HepG2 (cell line): ENCODE measurements around the gene EIF3L. TPM values are rescaled to one million over a fixed set of nuclear protein-coding genes. Genes with fewer than 3 reads are reported as not detected.
A peak's percentile ranks its signal among the peaks of the same experiment; 100 is the strongest.

Experiments used
- PAWR ChIP-seq: sonication (generic); formaldehyde crosslinking; IDR thresholded peaks from 2 replicates; pipeline ENCODE4 v1.4.0; 2020; ENCODE audit warnings: missing genetic modification reagents, mild to moderate bottlenecking, borderline replicate concordance
- TARDBP ChIP-seq: sonication (generic); formaldehyde crosslinking; IDR thresholded peaks from 2 replicates; pipeline ENCODE4 v1.8.0; 2022; ENCODE audit warnings: mild to moderate bottlenecking, missing genetic modification reagents
- YEATS4 ChIP-seq: sonication (generic); formaldehyde crosslinking; IDR thresholded peaks from 2 replicates; pipeline ENCODE4 v1.4.0; 2020; ENCODE audit warnings: missing genetic modification reagents, borderline replicate concordance
- ZBTB38 ChIP-seq: sonication (generic); formaldehyde crosslinking; IDR thresholded peaks from 2 replicates; pipeline ENCODE4 v1.5.1; 2020; ENCODE audit warnings: mild to moderate bottlenecking, missing genetic modification reagents
- ZKSCAN1 ChIP-seq: fragments of 150-350 bp; IDR thresholded peaks from 2 replicates; pipeline ENCODE4 v1.6.1; 2014; ENCODE audit warnings: low read length
- ZNF3 ChIP-seq: IDR thresholded peaks from 2 replicates; pipeline ENCODE4 v1.7.0; 2017; ENCODE audit warnings: inconsistent platforms
- ZNF331 ChIP-seq: sonication (generic); formaldehyde crosslinking; IDR thresholded peaks from 2 replicates; pipeline ENCODE4 v1.4.0; 2020; ENCODE audit warnings: missing genetic modification reagents
- ZNF550 ChIP-seq: sonication (generic); formaldehyde crosslinking; IDR thresholded peaks from 2 replicates; pipeline ENCODE4 v1.4.0; 2020; ENCODE audit warnings: mild to moderate bottlenecking, missing genetic modification reagents, borderline replicate concordance
- ZNF749 ChIP-seq: sonication (generic); formaldehyde crosslinking; IDR thresholded peaks from 2 replicates; pipeline ENCODE4 v1.8.0; 2022; ENCODE audit warnings: mild to moderate bottlenecking, missing genetic modification reagents, moderate library complexity, borderline replicate concordance
- polyA plus RNA-seq, 8 experiments: library from polyadenylated mRNA; depleted of rRNA in 3 of 8; stranded (reverse) in 7 of 8; unstranded in 1 of 8; fragments of >200 nt; fragmentation: Illumina TruSeq in 4 of 8; extraction: Trizol in 4 of 8; gene quantifications; 2 replicates each; pipeline versions ENCODE4 v1.2.1 to v1.2.3, GENCODE V29; 2011 to 2016; ENCODE audit warnings: low read depth in 4 of 8, missing spikeins in 1 of 8, mixed read lengths in 1 of 8; ENCODE audit not compliant: insufficient read depth in 1 of 8
- total RNA-seq, 5 experiments: library from RNA; depleted of rRNA; stranded (reverse); fragments of >200 nt; fragmentation: Illumina TruSeq; extraction: Trizol; gene quantifications; 2 replicates each; pipeline ENCODE4 v1.2.3, GENCODE V29; 2016; ENCODE audit warnings: low read depth in 1 of 5
- TF ChIP-seq, protein P1 (sequence below): sonication (generic); formaldehyde crosslinking; IDR thresholded peaks from 2 replicates; pipeline ENCODE4 v1.8.1; 2023; ENCODE audit warnings: mild to moderate bottlenecking, inconsistent platforms, moderate library complexity, missing genetic modification reagents, borderline replicate concordance
- TF ChIP-seq, protein P2 (sequence below): fragments of 450-650 bp; IDR thresholded peaks from 2 replicates; pipeline ENCODE4 v1.6.1; 2017; ENCODE audit warnings: mild to moderate bottlenecking
- TF ChIP-seq, protein P3 (sequence below): sonication (generic); formaldehyde crosslinking; IDR thresholded peaks from 2 replicates; pipeline ENCODE4 v1.8.0; 2022; ENCODE audit warnings: missing genetic modification reagents, mild to moderate bottlenecking, moderate library complexity, borderline replicate concordance
- TF ChIP-seq, protein P4 (sequence below): sonication (generic); formaldehyde crosslinking; IDR thresholded peaks from 2 replicates; pipeline ENCODE4 v1.4.0; 2020; ENCODE audit warnings: mild to moderate bottlenecking, missing genetic modification reagents
- TF ChIP-seq, protein P5 (sequence below): sonication (generic); formaldehyde crosslinking; IDR thresholded peaks from 2 replicates; pipeline ENCODE4 v1.5.0; 2020; ENCODE audit warnings: mild to moderate bottlenecking, missing genetic modification reagents, borderline replicate concordance
- TF ChIP-seq, protein P6 (sequence below): sonication (generic); formaldehyde crosslinking; conservative IDR thresholded peaks from 2 replicates; pipeline ENCODE4 v1.8.0; 2022; ENCODE audit warnings: low read depth, missing genetic modification reagents

Gene EIF3L
- total and polyA plus RNA-seq, 2 of the 13 experiments (the other 11 are each of a cell fraction or from before 2014, with no cell fraction given): 514 to 793 TPM

DNA sequence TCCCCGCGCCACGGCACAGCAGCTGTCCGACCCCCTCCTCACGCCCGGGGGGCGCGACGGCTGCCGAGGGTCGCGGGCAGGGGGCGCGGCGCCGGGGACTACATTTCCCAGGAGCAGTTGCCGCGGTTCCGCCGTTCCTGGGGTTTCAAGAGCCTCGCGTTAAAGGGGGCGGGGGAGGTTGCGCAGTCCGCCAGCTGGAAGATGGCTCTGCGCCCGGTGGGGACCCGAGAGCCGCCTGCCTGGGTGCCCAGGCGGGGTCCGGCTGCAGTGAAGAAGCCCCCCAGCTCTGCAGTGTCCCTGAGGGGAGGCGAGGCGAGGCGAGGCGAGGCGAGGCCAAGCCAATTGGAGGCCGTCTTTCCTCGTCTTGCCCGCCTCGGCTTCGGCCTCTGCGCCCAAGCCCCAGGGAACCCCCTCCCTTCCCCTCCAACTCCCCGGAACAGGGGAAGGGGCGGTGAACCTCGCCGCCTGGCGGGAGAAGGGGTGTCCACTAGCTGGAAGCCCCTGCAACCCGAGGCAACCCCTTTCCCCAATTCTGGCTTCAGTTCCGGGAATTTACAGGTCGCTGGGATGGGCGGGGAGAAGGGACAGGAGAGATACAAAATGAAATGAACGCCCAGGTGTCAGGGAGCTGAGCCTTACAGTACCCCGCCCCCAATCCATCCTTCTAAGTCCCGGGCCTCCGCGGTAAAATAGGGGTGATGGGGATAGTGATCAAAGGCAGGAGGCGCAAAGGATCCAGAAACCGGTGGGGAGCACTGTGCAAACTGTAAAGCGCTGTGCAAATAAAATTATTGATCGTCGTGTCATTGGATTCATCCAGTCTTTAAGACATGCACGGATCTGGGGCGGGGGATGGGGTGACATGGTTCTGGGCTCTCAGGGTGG lies 46.7 kb upstream of the EIF3L start (continued):
- TF ChIP-seq, protein P1, sequence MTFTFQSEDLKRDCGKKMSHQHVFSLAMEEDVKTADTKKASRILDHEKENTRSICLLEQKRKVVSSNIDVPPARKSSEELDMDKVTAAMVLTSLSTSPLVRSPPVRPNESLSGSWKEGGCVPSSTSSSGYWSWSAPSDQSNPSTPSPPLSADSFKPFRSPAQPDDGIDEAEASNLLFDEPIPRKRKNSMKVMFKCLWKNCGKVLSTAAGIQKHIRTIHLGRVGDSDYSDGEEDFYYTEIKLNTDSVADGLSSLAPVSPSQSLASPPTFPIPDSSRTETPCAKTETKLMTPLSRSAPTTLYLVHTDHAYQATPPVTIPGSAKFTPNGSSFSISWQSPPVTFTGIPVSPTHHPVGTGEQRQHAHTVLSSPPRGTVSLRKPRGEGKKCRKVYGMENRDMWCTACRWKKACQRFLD (CRISPR knock-in tag): no peak
- TF ChIP-seq, protein P2, sequence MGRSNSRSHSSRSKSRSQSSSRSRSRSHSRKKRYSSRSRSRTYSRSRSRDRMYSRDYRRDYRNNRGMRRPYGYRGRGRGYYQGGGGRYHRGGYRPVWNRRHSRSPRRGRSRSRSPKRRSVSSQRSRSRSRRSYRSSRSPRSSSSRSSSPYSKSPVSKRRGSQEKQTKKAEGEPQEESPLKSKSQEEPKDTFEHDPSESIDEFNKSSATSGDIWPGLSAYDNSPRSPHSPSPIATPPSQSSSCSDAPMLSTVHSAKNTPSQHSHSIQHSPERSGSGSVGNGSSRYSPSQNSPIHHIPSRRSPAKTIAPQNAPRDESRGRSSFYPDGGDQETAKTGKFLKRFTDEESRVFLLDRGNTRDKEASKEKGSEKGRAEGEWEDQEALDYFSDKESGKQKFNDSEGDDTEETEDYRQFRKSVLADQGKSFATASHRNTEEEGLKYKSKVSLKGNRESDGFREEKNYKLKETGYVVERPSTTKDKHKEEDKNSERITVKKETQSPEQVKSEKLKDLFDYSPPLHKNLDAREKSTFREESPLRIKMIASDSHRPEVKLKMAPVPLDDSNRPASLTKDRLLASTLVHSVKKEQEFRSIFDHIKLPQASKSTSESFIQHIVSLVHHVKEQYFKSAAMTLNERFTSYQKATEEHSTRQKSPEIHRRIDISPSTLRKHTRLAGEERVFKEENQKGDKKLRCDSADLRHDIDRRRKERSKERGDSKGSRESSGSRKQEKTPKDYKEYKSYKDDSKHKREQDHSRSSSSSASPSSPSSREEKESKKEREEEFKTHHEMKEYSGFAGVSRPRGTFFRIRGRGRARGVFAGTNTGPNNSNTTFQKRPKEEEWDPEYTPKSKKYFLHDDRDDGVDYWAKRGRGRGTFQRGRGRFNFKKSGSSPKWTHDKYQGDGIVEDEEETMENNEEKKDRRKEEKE: no peak
- TF ChIP-seq YEATS4 (CRISPR knock-in tag) (peak; percentile 65; the same call in 1 of the 2 replicates), ZKSCAN1 (no peak), ZBTB38 (CRISPR knock-in tag) (no peak; the same call in 1 of the 2 replicates), ZNF550 (no peak), PAWR (CRISPR knock-in tag) (no peak), ZNF3 (CRISPR knock-in tag) (no peak), ZNF331 (CRISPR knock-in tag) (no peak), TARDBP (CRISPR knock-in tag) (0 out of 2 replicates have a peak, but pooled peaks have one; percentile 57), ZNF749 (CRISPR knock-in tag) (no peak)
- TF ChIP-seq, protein P3, sequence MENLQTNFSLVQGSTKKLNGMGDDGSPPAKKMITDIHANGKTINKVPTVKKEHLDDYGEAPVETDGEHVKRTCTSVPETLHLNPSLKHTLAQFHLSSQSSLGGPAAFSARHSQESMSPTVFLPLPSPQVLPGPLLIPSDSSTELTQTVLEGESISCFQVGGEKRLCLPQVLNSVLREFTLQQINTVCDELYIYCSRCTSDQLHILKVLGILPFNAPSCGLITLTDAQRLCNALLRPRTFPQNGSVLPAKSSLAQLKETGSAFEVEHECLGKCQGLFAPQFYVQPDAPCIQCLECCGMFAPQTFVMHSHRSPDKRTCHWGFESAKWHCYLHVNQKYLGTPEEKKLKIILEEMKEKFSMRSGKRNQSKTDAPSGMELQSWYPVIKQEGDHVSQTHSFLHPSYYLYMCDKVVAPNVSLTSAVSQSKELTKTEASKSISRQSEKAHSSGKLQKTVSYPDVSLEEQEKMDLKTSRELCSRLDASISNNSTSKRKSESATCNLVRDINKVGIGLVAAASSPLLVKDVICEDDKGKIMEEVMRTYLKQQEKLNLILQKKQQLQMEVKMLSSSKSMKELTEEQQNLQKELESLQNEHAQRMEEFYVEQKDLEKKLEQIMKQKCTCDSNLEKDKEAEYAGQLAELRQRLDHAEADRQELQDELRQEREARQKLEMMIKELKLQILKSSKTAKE (CRISPR knock-in tag): peak; percentile 60; the same call in 1 of the 2 replicates
- TF ChIP-seq, protein P4, sequence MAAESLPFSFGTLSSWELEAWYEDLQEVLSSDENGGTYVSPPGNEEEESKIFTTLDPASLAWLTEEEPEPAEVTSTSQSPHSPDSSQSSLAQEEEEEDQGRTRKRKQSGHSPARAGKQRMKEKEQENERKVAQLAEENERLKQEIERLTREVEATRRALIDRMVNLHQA: no peak
- TF ChIP-seq, protein P5, sequence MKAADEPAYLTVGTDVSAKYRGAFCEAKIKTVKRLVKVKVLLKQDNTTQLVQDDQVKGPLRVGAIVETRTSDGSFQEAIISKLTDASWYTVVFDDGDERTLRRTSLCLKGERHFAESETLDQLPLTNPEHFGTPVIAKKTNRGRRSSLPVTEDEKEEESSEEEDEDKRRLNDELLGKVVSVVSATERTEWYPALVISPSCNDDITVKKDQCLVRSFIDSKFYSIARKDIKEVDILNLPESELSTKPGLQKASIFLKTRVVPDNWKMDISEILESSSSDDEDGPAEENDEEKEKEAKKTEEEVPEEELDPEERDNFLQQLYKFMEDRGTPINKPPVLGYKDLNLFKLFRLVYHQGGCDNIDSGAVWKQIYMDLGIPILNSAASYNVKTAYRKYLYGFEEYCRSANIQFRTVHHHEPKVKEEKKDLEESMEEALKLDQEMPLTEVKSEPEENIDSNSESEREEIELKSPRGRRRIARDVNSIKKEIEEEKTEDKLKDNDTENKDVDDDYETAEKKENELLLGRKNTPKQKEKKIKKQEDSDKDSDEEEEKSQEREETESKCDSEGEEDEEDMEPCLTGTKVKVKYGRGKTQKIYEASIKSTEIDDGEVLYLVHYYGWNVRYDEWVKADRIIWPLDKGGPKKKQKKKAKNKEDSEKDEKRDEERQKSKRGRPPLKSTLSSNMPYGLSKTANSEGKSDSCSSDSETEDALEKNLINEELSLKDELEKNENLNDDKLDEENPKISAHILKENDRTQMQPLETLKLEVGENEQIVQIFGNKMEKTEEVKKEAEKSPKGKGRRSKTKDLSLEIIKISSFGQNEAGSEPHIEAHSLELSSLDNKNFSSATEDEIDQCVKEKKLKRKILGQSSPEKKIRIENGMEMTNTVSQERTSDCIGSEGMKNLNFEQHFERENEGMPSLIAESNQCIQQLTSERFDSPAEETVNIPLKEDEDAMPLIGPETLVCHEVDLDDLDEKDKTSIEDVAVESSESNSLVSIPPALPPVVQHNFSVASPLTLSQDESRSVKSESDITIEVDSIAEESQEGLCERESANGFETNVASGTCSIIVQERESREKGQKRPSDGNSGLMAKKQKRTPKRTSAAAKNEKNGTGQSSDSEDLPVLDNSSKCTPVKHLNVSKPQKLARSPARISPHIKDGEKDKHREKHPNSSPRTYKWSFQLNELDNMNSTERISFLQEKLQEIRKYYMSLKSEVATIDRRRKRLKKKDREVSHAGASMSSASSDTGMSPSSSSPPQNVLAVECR: peak; percentile 77
- TF ChIP-seq, protein P6, sequence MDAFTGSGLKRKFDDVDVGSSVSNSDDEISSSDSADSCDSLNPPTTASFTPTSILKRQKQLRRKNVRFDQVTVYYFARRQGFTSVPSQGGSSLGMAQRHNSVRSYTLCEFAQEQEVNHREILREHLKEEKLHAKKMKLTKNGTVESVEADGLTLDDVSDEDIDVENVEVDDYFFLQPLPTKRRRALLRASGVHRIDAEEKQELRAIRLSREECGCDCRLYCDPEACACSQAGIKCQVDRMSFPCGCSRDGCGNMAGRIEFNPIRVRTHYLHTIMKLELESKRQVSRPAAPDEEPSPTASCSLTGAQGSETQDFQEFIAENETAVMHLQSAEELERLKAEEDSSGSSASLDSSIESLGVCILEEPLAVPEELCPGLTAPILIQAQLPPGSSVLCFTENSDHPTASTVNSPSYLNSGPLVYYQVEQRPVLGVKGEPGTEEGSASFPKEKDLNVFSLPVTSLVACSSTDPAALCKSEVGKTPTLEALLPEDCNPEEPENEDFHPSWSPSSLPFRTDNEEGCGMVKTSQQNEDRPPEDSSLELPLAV (CRISPR knock-in tag): no peak
